HG03103 (cell line): ENCODE data around the gene ZG16B.

Experiments
- ATAC-seq: cut with Tn5 transposase; IDR thresholded peaks from one replicate; pipeline ENCODE4 v1.9.1; 2021; ENCODE audit warnings: low read depth; ENCODE audit not compliant: unreplicated experiment

ZG16B gene

DNA sequence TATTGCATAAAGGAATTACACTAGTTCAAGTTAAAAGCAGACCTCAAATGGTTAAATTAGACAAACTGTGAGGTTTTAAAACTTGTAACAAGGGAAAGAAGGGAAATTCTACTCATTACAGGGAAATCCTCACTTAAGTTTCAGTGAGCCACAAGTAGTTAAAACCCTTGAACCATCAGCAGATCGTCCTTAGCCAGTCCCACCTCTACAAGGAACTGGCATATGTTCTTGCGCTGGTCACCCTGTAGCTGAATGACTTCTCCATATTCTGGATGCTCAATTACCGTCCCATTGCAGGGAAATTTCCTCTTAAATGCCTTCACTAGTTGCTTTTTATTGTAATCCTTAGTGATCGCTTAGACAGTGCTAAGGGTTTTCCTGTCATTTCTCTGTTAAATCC, 7.6 kb upstream of the ZG16B start:
- no peak for ATAC-seq

GRCh38 chr16:2824626-2825025, 5.5 kb upstream of the ZG16B start:
- no peak for ATAC-seq

DNA sequence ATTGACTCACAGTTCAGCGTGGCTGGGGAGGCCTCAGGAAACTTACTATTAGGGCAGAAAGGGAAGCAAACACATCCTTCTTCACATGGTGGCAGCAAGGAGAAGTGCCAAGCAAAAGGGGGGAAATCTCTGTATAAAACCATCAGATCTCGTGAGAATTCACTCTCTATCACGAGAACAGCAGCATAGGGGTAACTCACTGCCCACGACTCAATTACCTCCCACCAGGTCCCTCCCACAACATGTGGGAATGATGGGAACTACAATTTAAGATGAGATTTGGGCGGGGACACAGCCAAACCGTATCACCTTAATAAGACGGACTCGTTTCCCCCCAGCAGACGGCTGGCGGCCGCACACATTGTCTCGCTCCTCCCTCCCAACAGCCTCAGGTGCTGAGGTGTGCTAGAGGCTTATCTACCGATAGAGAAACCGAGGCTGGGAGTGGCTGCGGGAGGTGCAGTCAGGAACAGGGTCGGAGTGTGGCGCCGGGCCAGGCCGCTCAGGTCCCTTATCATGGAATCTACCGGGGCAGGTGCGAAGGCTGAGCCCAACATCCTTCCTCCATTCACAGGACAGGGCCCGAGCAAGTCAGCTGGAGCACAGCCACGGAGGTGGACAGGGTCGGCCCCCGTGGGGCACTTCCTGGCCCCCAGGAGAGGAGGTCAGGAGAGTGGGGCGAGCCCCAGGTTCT, 4.9 kb upstream of the ZG16B start:
- no peak for ATAC-seq

DNA sequence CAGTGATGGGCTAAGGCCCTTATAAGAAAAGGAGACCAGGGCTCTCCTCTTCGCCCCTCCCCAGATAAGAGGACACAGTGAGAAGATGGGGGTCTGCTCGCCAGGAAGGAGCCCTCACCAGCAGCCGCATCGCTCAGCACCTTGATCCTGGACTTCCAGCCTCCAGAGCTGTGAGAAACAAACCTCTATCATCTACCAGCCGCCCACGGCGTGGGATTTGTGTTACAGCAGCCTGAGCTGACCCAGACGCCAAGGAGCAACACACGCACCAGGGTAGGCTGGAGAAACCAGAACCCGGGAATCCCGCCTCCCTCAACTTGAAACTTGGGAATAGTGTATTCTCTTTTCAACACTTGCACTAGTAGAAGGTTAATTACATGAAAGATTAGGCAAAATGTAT, 4.2 kb upstream of the ZG16B start:
- ATAC-seq = no peak

DNA sequence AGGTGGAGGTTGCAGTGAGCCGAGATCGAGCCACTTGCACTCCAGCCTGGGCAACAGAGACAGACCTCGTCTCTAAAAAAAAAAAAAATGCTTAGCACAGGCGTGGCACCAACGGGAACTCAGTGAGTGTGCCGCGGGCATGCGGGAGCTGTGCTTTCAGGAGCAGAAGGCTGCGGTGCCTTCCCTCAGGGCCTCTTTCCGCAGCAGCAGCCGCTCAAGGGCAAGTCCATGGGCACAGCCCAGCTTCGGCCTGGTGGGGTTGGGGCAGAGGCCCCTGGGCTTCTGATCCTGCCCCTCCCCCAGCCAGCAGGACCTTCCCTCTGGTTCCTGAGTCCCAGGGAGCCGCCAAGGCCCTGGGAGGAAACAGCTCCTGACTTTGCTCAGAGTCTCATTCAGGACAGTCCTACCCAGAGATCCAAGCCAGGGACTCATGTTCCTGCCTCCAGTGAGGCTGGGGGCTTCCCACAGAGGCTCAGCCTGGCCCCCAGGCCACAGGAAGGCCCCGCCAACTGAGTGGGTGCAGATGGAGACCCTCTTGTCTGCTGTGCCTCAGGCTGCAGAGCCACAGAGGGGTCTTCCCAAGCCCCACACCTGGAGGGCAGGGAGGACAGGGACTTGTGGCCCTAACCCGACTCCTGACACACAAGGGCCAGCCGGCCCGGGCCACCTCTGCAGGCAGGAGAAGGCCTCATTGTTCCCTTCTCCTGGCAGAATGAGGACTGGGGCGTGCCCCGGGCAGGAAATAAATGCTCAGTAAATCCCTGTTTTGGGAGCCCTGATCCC, 3.3 kb upstream of the ZG16B start:
- no peak for ATAC-seq

- no peak for ATAC-seq
These were observed 2.7 kb upstream of the ZG16B start for GRCh38 chr16:2827374-2827791.

- ATAC-seq = no peak
These were observed 2.1 kb upstream of the ZG16B start for GRCh38 chr16:2827831-2828520.

- ATAC-seq = no peak
These were observed 1.6 kb upstream of the ZG16B start for GRCh38 chr16:2828521-2828840.

GRCh38 chr16:2828876-2829430, 1.1 kb upstream of the ZG16B start:
- no peak for ATAC-seq

GRCh38 chr16:2830355-2830695, 222 bp downstream of the ZG16B start:
- ATAC-seq = no peak

DNA sequence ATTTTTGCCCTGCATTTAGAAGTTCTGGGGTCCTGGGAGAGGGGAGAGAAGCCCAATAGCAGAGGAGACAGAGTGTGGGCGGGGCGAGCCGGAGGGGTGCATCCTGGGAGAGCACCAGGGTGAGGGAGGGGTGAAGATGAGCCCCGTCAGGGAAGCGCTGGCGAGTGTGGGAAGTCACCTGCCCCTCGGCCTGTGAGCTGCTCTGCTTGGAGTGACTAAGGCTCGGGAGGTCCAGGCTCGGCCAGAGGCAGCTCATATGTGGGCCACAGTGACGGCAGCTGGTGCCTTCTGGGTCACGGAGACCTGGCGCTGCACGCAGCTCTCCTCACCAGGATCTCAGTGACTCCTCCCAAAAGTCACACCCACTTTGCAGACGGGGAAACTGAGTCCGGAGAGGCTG, 1.1 kb downstream of the ZG16B start:
- no peak for ATAC-seq

GRCh38 chr16:2833776-2834175, 3.7 kb downstream of the ZG16B start:
- no peak for ATAC-seq

DNA sequence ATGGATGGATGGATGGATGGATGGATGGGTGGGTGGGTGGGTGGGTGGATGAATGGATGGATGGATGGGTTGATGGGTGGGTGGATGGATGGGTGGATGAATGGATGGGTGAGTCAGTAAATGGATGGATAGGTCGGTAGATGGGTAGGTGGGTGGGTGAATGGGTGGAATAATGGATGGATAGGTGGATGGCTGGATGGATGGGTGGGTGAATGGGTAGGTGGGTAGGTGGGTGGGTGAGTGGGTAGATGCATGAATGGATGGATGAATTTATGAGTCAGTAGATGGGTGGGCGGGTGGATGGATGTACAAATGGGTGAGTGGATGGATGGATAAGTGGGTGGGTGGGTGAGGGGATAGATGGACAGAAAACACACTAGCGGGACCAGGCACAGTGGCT, 4.9 kb downstream of the ZG16B start:
- no peak for ATAC-seq

DNA sequence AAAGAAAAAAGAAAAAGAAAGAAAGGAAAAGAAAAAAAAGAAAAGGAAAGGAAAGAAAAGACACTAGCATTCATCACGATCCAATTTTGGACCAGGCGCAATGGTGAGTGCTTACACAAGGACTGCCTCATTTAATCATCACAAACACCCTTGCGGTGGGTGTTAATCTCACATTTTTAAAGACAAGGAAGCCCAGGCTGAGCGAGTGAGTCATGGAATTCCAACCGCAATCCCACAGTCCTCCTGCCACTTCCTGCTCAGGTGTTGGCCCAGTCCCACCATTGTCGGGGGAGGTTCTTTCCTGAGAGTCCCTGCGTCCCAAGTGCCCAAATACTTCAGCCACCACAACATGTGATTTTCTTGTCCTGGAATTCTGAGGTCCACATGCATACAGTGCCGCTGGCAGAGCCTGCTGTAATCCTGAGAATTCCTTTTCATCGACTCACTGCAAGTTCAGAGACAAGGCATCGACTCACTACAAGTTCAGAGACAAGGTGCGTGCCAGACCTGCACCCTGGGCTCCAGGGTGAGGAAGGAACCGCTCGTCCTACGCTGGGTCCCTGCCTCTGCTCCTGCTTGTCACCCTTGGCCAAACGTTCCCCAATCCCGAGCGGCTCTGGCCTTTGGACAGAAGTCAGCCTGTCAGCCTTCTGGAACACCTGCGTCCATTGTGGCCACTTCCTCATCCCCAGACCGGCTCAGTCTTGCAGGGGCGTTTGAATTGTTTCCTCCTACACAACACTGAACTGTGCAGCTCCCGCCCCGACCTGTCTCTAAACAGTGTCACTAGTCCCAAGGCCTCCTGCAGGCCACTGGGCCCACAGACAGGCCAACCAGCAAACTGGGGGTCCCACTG, 5.8 kb downstream of the ZG16B start:
- no peak for ATAC-seq

GRCh38 chr16:2836646-2837508, 6.8 kb downstream of the ZG16B start:
- no peak for ATAC-seq

GRCh38 chr16:2838928-2839327, 8.8 kb downstream of the ZG16B start:
- no peak for ATAC-seq

GRCh38 chr16:2839650-2840450, 9.7 kb downstream of the ZG16B start:
- no peak for ATAC-seq

DNA sequence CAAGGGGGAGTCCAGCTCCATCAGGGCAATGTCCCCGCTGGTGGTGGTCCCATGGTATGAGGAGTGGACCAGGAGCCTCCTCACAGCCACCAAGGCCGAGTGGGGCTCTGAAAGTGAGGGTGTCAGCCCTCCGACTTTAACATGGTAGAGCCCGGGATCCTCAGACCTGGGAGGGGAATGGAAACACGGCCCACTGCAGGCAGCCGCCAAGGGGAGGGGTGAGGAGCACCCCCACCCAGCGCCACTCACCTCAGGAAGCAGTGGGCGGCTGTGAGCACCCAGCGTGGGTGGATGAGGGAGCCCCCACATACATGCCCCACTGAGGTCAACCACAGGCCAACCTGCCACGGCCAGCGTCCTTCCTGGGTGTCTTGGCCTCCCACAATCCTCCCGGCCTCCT, 10.8 kb downstream of the ZG16B start:
- ATAC-seq = no peak
